G401 (cell line): Measurements from ENCODE around the gene ST3GAL5. TPM values are rescaled to one million over a fixed set of nuclear protein-coding genes. Genes with fewer than 3 reads are reported as not detected.

Experiments
- DNase-seq: peaks from one replicate; pipeline ENCODE4 v3.0.0-alpha.2; 2015; ENCODE audit warnings: low spot score
- in situ Hi-C: cut with HindIII; loops from 2 replicates; pipeline ENCODE4 v1.10.0; 2016; ENCODE audit warnings: low sequenced_read_pairs, mixed read lengths
- total RNA-seq: library from RNA; depleted of rRNA; stranded (reverse); fragments of >200 nt; shearing (Covaris generic); gene quantifications from 2 replicates; pipeline ENCODE4 v1.2.3, GENCODE V29; 2014

Gene ST3GAL5
- total RNA-seq, 1 experiment from 2014 or later, result 118 TPM

- DNase-seq, result no peak
- in situ Hi-C loops, result loop anchor here (25.0 kb wide), 1 partner anchor 103 kb away; no protein-coding TSS in a partner anchor
These were observed 73.8 kb downstream of the ST3GAL5 start for GRCh38 chr2:85814802-85815550.

GRCh38 chr2:85813982-85814801 is 74.6 kb downstream of the ST3GAL5 start:
- in situ Hi-C loops, result loop anchor here (25.0 kb wide), 1 partner anchor 102 kb away; no protein-coding TSS in a partner anchor
- peak; percentile 91 for DNase-seq

- no peak for DNase-seq
- in situ Hi-C loops, result loop anchor here (25.0 kb wide), 1 partner anchor 101 kb away; no protein-coding TSS in a partner anchor
These were observed 75.4 kb downstream of the ST3GAL5 start for GRCh38 chr2:85813211-85813981.

- in situ Hi-C loops, result loop anchor here (25.0 kb wide), 1 partner anchor 100 kb away; no protein-coding TSS in a partner anchor
- DNase-seq, result no peak
These were observed 76.6 kb downstream of the ST3GAL5 start for GRCh38 chr2:85812094-85812735.

GRCh38 chr2:85811180-85812093 is 77.4 kb downstream of the ST3GAL5 start:
- no peak for DNase-seq
- in situ Hi-C loops, result loop anchor here (25.0 kb wide), 1 partner anchor 99 kb away; no protein-coding TSS in a partner anchor

GRCh38 chr2:85810371-85811179 is 78.2 kb downstream of the ST3GAL5 start:
- no peak for DNase-seq
- in situ Hi-C loops, result loop anchor here (25.0 kb wide), 1 partner anchor 98 kb away; no protein-coding TSS in a partner anchor

- in situ Hi-C loops, result loop anchor here (25.0 kb wide), 1 partner anchor 95 kb away; no protein-coding TSS in a partner anchor
- no peak for DNase-seq
These were observed 81.0 kb downstream of the ST3GAL5 start for GRCh38 chr2:85807756-85808155.

GRCh38 chr2:85806358-85807118 is 82.3 kb downstream of the ST3GAL5 start:
- in situ Hi-C loops, result loop anchor here (25.0 kb wide), 1 partner anchor 94 kb away; no protein-coding TSS in a partner anchor
- no peak for DNase-seq

- no peak for DNase-seq
- in situ Hi-C loops, result loop anchor here (25.0 kb wide), 1 partner anchor 92 kb away; no protein-coding TSS in a partner anchor
These were observed 84.2 kb downstream of the ST3GAL5 start for GRCh38 chr2:85804583-85804982.

GRCh38 chr2:85803704-85804425 is 84.9 kb downstream of the ST3GAL5 start:
- no peak for DNase-seq
- in situ Hi-C loops, result loop anchor here (25.0 kb wide), 1 partner anchor 92 kb away; no protein-coding TSS in a partner anchor

GRCh38 chr2:85802354-85803103 is 86.3 kb downstream of the ST3GAL5 start:
- in situ Hi-C loops, result loop anchor here (25.0 kb wide), 1 partner anchor 90 kb away; no protein-coding TSS in a partner anchor

GRCh38 chr2:85801871-85802270 is 86.9 kb downstream of the ST3GAL5 start:
- in situ Hi-C loops, result loop anchor here (25.0 kb wide), 1 partner anchor 90 kb away; no protein-coding TSS in a partner anchor
- no peak for DNase-seq

More at GRCh38 chr2:85802354-85803103, 86.3 kb downstream of the ST3GAL5 start:
- DNase-seq, result no peak

- in situ Hi-C loops, result loop anchor here (25.0 kb wide), 1 partner anchor 88 kb away; no protein-coding TSS in a partner anchor
- DNase-seq, result no peak
These were observed 88.2 kb downstream of the ST3GAL5 start for GRCh38 chr2:85800586-85800985.

- DNase-seq, result peak; percentile 48
- in situ Hi-C loops, result no loop called here
These were observed 89.4 kb downstream of the ST3GAL5 start for GRCh38 chr2:85799215-85799956.
